ENCODE measurements around the gene ADCYAP1R1. TPM values are rescaled to one million over a fixed set of nuclear protein-coding genes. Genes with fewer than 3 reads are reported as not detected.
A peak's percentile ranks its signal among the peaks of the same experiment; 100 is the strongest.

ADCYAP1R1 gene
- total RNA-seq, 1 experiment from 2014 or later: 8.9 TPM

GRCh38 chr7:31079126-31079823 lies 27.2 kb downstream of the ADCYAP1R1 start:
- H3K36me3 Mint-ChIP-seq (ENCODE audit: insufficient read depth in 1 of 3, low read depth in 3 of 3): peaks cover 0 to 4% (median 2%) of the 10 kb centered on the region in 3 experiments; a peak in 3 of 7 replicates
- H3K4me2 ChIP-seq (ENCODE audit: insufficient read depth, insufficient read length, low read length): no peak overlapping the region
- H3K9ac ChIP-seq (ENCODE audit: extremely low read depth, insufficient read length, low read length): no peak overlapping the region
- H3T11ph ChIP-seq (ENCODE audit: low read length): no peak overlapping the region
- no peaks in the 10 kb centered on the region for H3K9me3 ChIP-seq (ENCODE audit: control insufficient read depth, low read depth, low read length)
- no peak overlapping the region; a peak in 3 of 7 replicates for H3K27ac Mint-ChIP-seq
- no peaks in the 10 kb centered on the region for H3K79me2 ChIP-seq (ENCODE audit: insufficient read depth, low read length)
- no peak for TF ChIP-seq CTCF (conservative IDR thresholded peaks at IDR 0.05)
- H4K5ac ChIP-seq (ENCODE audit: insufficient read length, low read depth, low read length): no peak overlapping the region
- H3K4me3 Mint-ChIP-seq: no peak overlapping the region
- H4K8ac ChIP-seq (replicated peaks; ENCODE audit: insufficient read length, low read depth, low read length): no peak overlapping the region
- H3K4me1 ChIP-seq (ENCODE audit: insufficient read depth, low read length): no peaks in the 10 kb centered on the region
- DNase-seq: no peak
- H4K20me1 ChIP-seq (ENCODE audit: control insufficient read depth, insufficient read depth, insufficient read length): no peaks in the 10 kb centered on the region
- H3K9me3 Mint-ChIP-seq: no peaks in the 10 kb centered on the region; a peak in 1 of 5 replicates
- no peak overlapping the region for H3K4ac ChIP-seq (ENCODE audit: low read depth, low read length)
- H3K23ac ChIP-seq (ENCODE audit: insufficient read length, low read depth, low read length): no peak overlapping the region
- no peak overlapping the region for H2BK15ac ChIP-seq (ENCODE audit: low read depth, low read length)
- no peak overlapping the region for H2AFZ ChIP-seq (ENCODE audit: low read length)
- H3K27ac ChIP-seq (ENCODE audit: insufficient read length, low read depth, low read length): no peak overlapping the region
- H2BK12ac ChIP-seq (ENCODE audit: insufficient read length, low read depth, low read length): no peak overlapping the region
- peak overlapping the region; percentile 30; the same call in 1 of the 2 replicates for H3K14ac ChIP-seq (ENCODE audit: insufficient read depth, low read length)
- H3K56ac ChIP-seq (ENCODE audit: insufficient read length, low read depth, low read length): no peak overlapping the region
- WGBS (ENCODE audit: extremely low coverage, insufficient read length, low lambda C conversion rate): no CpG with 5 or more reads among the region's 11 CpGs
- no peak overlapping the region for H2BK20ac ChIP-seq (ENCODE audit: low read depth, low read length, poor library complexity, severe bottlenecking)
- no peak overlapping the region for H2BK120ac ChIP-seq (ENCODE audit: low read depth, low read length, poor library complexity, severe bottlenecking)
- peaks cover 5% of the 10 kb centered on the region for H3K27me3 Mint-ChIP-seq (ENCODE audit: low read depth)
- H2AK5ac ChIP-seq (ENCODE audit: insufficient read length, low read length): no peak overlapping the region
- peaks cover 9% of the 10 kb centered on the region in 2 experiments for H3K4me1 Mint-ChIP-seq
- no peaks in the 10 kb centered on the region for H3K27me3 ChIP-seq (ENCODE audit: insufficient read depth, low read length)
- no peak overlapping the region for H4K91ac ChIP-seq (ENCODE audit: insufficient read length, low read depth, low read length)
- H2BK5ac ChIP-seq (ENCODE audit: insufficient read length, low read length): no peak overlapping the region
- no peak overlapping the region for H3K18ac ChIP-seq (ENCODE audit: insufficient read length, low read depth, low read length)
- H3K79me1 ChIP-seq (ENCODE audit: insufficient read depth, low read depth, low read length, poor library complexity, severe bottlenecking): no peaks in the 10 kb centered on the region
- no peaks in the 10 kb centered on the region for H3K23me2 ChIP-seq (ENCODE audit: insufficient read length, low read depth, low read length, poor library complexity, severe bottlenecking)
